Lung (tissue), 12 donors: ENCODE measurements around the gene PBX3. TPM values are rescaled to one million over a fixed set of nuclear protein-coding genes. Genes with fewer than 3 reads are reported as not detected.

ENCODE experiments used
- ATAC-seq: fragments of 200-7000 bp; cut with Tn5 transposase; one replicate; pipeline ENCODE4 v1.9.1; 2020; ENCODE audit warnings: moderate number of reproducible peaks; ENCODE audit not compliant: insufficient read depth, low FRiP score
- DNase-seq, 3 donors: peaks; one replicate each; pipeline ENCODE4 v3.0.0-alpha.2; 2013 to 2017
- H3K27ac ChIP-seq, 2 donors: one replicate each; pipeline ENCODE4 v1.5.1; 2013; ENCODE audit warnings: mild to moderate bottlenecking in 2 of 2, moderate library complexity in 2 of 2, control low read depth in 1 of 2, inconsistent platforms in 1 of 2, low read depth in 1 of 2, low read length in 1 of 2
- H3K27me3 ChIP-seq, 3 donors: one replicate each; pipeline ENCODE4 v1.5.1; 2013; ENCODE audit warnings: low read length in 2 of 3; ENCODE audit not compliant: control insufficient read depth in 3 of 3, insufficient read depth in 3 of 3
- H3K36me3 ChIP-seq, 4 donors: one replicate each; pipeline ENCODE4 v1.5.1; 2013; ENCODE audit warnings: low read length in 4 of 4, mild to moderate bottlenecking in 1 of 4, moderate library complexity in 1 of 4; ENCODE audit not compliant: control insufficient read depth in 4 of 4, insufficient read depth in 4 of 4
- H3K4me1 ChIP-seq, 5 donors: one replicate each; pipeline ENCODE4 v1.5.1; 2013; ENCODE audit warnings: low read length in 5 of 5, mild to moderate bottlenecking in 2 of 5, moderate library complexity in 1 of 5; ENCODE audit not compliant: control insufficient read depth in 5 of 5, insufficient read depth in 5 of 5
- H3K4me3 ChIP-seq: one replicate; pipeline ENCODE4 v1.5.1; 2013; ENCODE audit warnings: mild to moderate bottlenecking, control low read depth, moderate library complexity
- H3K9ac ChIP-seq, 2 donors: one replicate each; pipeline ENCODE4 v1.5.1; 2013; ENCODE audit warnings: low read length in 2 of 2, control low read depth in 1 of 2; ENCODE audit not compliant: insufficient read depth in 1 of 2
- H3K9me3 ChIP-seq, 4 donors: one replicate each; pipeline ENCODE4 v1.5.1; 2013; ENCODE audit warnings: low read length in 3 of 4, mild to moderate bottlenecking in 1 of 4, moderate library complexity in 1 of 4; ENCODE audit not compliant: control insufficient read depth in 4 of 4, insufficient read depth in 3 of 4
- CTCF ChIP-seq: IDR thresholded peaks from 2 replicates; pipeline ENCODE4 v1.5.1; 2012; ENCODE audit warnings: mild to moderate bottlenecking; ENCODE audit errors: control extremely low read depth, extremely low read depth
- WGBS, 2 donors: extraction: QIAGEN DNeasy Blood & Tissue Kit; methylation state at CpG; one replicate each; pipeline ENCODE4 v1.1.7; 2013; 5-methylcytosine and 5-hydroxymethylcytosine counted together
- polyA plus RNA-seq, 2 donors: library from polyadenylated mRNA; stranded (reverse); fragments of 200-250 nt; gene quantifications; one replicate each; pipeline ENCODE4 v1.2.1, GENCODE V29; 2013
- total RNA-seq, 2 donors: library from RNA; depleted of rRNA in 1 of 2; stranded (reverse); fragments of >200 nt in 1 of 2; gene quantifications; one replicate each; pipeline ENCODE4 v1.2.1, GENCODE V29; 2014 to 2021
- donor health status: control.
- donor health status: control.
- donor health status: Bipolar disorder and iron deficiency.
- donor health status: healthy.
- donor health status: DM: yes; HTN: yes; CAD: no.

PBX3 gene
- total and polyA plus RNA-seq, 4 donors: 8.6 to 60.4 (median 26.4) TPM

GRCh38 chr9:125904155-125904851 lies 157.1 kb downstream of the PBX3 start:
- TF ChIP-seq CTCF: no peak
- no peak overlapping the region for H3K27ac ChIP-seq
- no peak for ATAC-seq

GRCh38 chr9:125906144-125906543 lies 159.0 kb downstream of the PBX3 start:
- DNase-seq (no peak), ATAC-seq (no peak)
- 60 to 75% methylated on average over 1 of the region's 1 CpG for WGBS, 2 donors
- no peak for TF ChIP-seq CTCF
- H3K9me3 ChIP-seq: no peaks in the 10 kb centered on the region
- no peak overlapping the region for H3K4me3 ChIP-seq
- H3K4me1 ChIP-seq: peaks cover 0 to 10% (median 3%) of the 10 kb centered on the region in 5 donors
- H3K27ac ChIP-seq: no peak overlapping the region
- no peaks in the 10 kb centered on the region for H3K36me3 ChIP-seq
- H3K9ac ChIP-seq: no peak overlapping the region
- no peaks in the 10 kb centered on the region for H3K27me3 ChIP-seq

More at GRCh38 chr9:125904155-125904851, 157.1 kb downstream of the PBX3 start:
- WGBS, 2 donors: 50 to 57% methylated on average over 5 of the region's 5 CpGs
- Histone ChIP-seq H3K27me3 (no peaks in the 10 kb centered on the region), H3K4me1 (peaks cover 0 to 8% (median 3%) of the 10 kb centered on the region in 5 donors), H3K4me3 (no peak overlapping the region), H3K36me3 (no peaks in the 10 kb centered on the region), H3K9me3 (no peaks in the 10 kb centered on the region), H3K9ac (no peak overlapping the region)
- no peak for DNase-seq

GRCh38 chr9:125906893-125907292 lies 159.7 kb downstream of the PBX3 start:
- Histone ChIP-seq H3K27ac (no peak overlapping the region), H3K27me3 (no peaks in the 10 kb centered on the region), H3K4me1 (peaks cover 0 to 10% (median 3%) of the 10 kb centered on the region in 5 donors), H3K4me3 (no peak overlapping the region), H3K9ac (no peak overlapping the region), H3K9me3 (no peaks in the 10 kb centered on the region), H3K36me3 (no peaks in the 10 kb centered on the region)
- WGBS, 2 donors: 77 to 86% methylated on average over 1 of the region's 1 CpG
- TF ChIP-seq CTCF: no peak
- ATAC-seq (no peak), DNase-seq (no peak)

GRCh38 chr9:125908136-125908535 lies 161.0 kb downstream of the PBX3 start:
- Histone ChIP-seq H3K9me3 (no peaks in the 10 kb centered on the region), H3K27ac (no peak overlapping the region), H3K27me3 (no peaks in the 10 kb centered on the region), H3K4me3 (no peak overlapping the region), H3K4me1 (peaks cover 0 to 10% (median 3%) of the 10 kb centered on the region in 5 donors), H3K36me3 (no peaks in the 10 kb centered on the region), H3K9ac (no peak overlapping the region)
- 89 to 93% methylated on average over 4 of the region's 4 CpGs for WGBS, 2 donors
- DNase-seq (no peak), ATAC-seq (no peak)
- no peak for TF ChIP-seq CTCF
